NK-92 (cell line): Measurements from ENCODE around the gene ALG6.

ENCODE experiments used
- DNase-seq: peaks from one replicate; lab custom pipeline; 2025; ENCODE audit not compliant: unreplicated experiment; lab: John Stamatoyannopoulos, UW

ALG6 gene

GRCh38 chr1:63367215-63368103 is at the start of gene ALG6:
ALG6 (plus strand) TSS chr1:63367627; CDS start chr1:63370978, 3,351 bp downstream.
- DNase-seq = peak; percentile 11

DNA sequence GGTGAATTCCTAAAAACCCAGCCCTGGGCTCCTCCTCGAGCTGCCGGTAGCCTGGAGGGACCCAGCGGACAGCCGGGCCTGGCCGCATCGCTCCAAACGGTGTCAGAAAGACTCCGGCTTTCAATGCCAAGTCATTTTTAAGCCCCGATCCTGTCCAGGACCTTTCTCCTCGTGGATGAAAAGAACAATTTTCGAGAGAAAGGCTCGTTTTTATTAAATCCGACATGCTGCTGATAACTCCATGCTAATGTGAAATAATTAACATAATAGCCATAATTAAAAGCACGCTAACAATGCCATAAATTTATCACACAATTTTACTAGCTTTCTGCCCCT is 49.6 kb upstream of the ALG6 start:
- DNase-seq = no peak

- DNase-seq = no peak
Observed at GRCh38 chr1:63318201-63318979, 49.0 kb upstream of the ALG6 start.

- no peak for DNase-seq
Observed at GRCh38 chr1:63319046-63320021, 48.1 kb upstream of the ALG6 start.

- no peak for DNase-seq
Observed at GRCh38 chr1:63320022-63320721, 47.3 kb upstream of the ALG6 start.

- DNase-seq = no peak
Observed at GRCh38 chr1:63321066-63321784, 46.2 kb upstream of the ALG6 start.

DNA sequence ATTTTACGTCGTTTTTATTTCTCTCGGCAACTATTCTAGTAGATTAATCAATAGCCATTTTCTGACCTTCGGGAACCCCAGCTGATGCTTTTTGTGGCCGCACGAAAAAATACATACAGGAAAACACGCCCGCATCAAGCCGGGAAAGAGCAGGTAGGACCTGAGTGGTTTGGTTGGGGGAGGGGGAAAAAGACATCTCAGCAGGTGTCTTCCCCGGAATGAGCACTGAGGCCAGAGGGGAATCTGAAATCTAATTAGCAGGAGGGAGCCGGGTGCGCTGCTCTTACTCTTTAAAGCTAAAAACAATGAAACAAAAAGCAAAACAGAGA is 45.7 kb upstream of the ALG6 start:
- no peak for DNase-seq

GRCh38 chr1:63322114-63322943 is 45.1 kb upstream of the ALG6 start, which contains the start of gene FOXD3:
FOXD3 (plus strand) TSS chr1:63322567; CDS start chr1:63323059, 492 bp downstream.
- no peak for DNase-seq

GRCh38 chr1:63322944-63323864 is 44.2 kb upstream of the ALG6 start:
- DNase-seq = no peak

DNA sequence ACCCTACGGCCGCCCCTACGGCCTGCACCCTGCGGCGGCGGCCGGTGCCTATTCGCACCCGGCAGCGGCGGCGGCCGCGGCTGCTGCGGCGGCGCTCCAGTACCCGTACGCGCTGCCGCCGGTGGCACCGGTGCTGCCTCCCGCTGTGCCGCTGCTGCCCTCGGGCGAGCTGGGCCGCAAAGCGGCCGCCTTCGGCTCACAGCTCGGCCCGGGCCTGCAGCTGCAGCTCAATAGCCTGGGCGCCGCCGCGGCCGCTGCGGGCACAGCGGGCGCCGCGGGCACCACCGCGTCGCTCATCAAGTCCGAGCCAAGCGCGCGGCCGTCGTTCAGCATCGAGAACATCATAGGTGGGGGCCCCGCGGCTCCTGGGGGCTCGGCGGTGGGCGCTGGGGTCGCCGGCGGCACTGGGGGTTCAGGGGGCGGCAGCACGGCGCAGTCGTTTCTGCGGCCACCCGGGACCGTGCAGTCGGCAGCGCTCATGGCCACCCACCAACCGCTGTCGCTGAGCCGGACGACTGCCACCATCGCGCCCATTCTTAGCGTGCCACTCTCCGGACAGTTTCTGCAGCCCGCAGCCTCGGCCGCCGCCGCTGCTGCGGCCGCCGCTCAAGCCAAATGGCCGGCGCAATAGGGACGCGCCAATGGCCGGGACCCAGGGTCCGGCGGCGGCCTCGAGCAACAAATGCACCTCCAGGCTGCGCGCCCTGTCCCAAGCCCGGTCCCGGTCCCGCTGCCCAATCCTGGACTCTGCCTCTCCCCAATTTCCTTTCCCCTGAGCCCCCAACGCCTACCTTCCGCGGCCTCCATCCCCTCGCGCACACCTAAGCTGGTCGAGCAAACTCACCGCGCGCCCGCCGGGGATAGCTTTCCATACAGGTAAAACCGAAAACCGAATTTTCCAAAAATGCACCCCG is 43.3 kb upstream of the ALG6 start:
- no peak for DNase-seq

DNA sequence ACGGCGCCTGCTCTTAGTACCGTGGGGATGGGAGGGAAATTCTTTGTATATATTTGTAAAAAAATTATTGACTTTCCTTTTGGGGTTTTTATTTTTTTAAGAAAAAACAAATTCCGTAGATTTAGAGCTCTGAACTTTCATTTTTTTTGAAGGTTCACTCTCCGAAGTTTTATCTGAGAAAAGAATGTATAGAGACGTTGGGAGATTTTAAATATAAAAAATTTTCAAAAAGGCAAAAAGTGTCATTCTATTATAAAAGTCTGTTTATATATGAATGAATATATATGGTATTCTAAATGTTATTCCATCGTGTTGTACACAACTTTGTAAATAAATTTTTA is 42.7 kb upstream of the ALG6 start:
- DNase-seq = no peak

GRCh38 chr1:63325279-63325985 is 42.0 kb upstream of the ALG6 start:
- DNase-seq = no peak

GRCh38 chr1:63326106-63326472 is 41.3 kb upstream of the ALG6 start:
- DNase-seq = no peak

GRCh38 chr1:63326473-63327380 is 40.7 kb upstream of the ALG6 start:
- DNase-seq = no peak

- no peak for DNase-seq
Observed at GRCh38 chr1:63327417-63328054, 39.9 kb upstream of the ALG6 start.
